ENCODE data around the gene EXOSC9. TPM values are rescaled to one million over a fixed set of nuclear protein-coding genes. Genes with fewer than 3 reads are reported as not detected.
A peak's percentile ranks its signal among the peaks of the same experiment; 100 is the strongest.
"Not testable (repeated sequence)": the region's sequence is repeated elsewhere in the genome, so short reads cannot be mapped to it uniquely, and the experiment has no call there.

EXOSC9 gene
- 30.5 TPM for polyA plus RNA-seq

- H3K36me3 Mint-ChIP-seq: peaks cover 6% of the 10 kb centered on the region
- peaks cover 3% of the 10 kb centered on the region for H3K27me3 Mint-ChIP-seq
- H3K27ac Mint-ChIP-seq: peak within 1 kb of the TSS; percentile 86 to 100 (median 95)
- peaks cover 17 to 38% (median 33%) of the 10 kb centered on the region in 3 donors for H3K4me1 Mint-ChIP-seq
- peaks cover 0 to 2% (median 0%) of the 10 kb centered on the region in 3 donors for H3K9me3 Mint-ChIP-seq
- peak within 1 kb of the TSS; percentile 80 to 99 (median 96) for H3K4me3 Mint-ChIP-seq
These were observed at the start of gene EXOSC9 for GRCh38 chr4:121800961-121801714. Gene EXOSC9 (plus strand): TSS chr4:121801323. CDS start chr4:121801425, 102 bp downstream.

- not testable (repeated sequence) for H3K27ac Mint-ChIP-seq, H3K9me3 Mint-ChIP-seq, H3K4me3 Mint-ChIP-seq, H3K4me1 Mint-ChIP-seq, H3K36me3 Mint-ChIP-seq
- H3K27me3 Mint-ChIP-seq: peaks cover 21% of the 10 kb centered on the region
These were observed 49.0 kb upstream of the EXOSC9 start for GRCh38 chr4:121752142-121752541.

GRCh38 chr4:121758925-121759568 is 42.1 kb upstream of the EXOSC9 start:
- peaks cover 26% of the 10 kb centered on the region for H3K27me3 Mint-ChIP-seq
- H3K9me3 Mint-ChIP-seq: peaks cover 1 to 7% (median 5%) of the 10 kb centered on the region in 3 donors
- peaks cover 0 to 2% (median 0%) of the 10 kb centered on the region in 3 donors for H3K4me1 Mint-ChIP-seq
- H3K36me3 Mint-ChIP-seq: no peaks in the 10 kb centered on the region
- H3K27ac Mint-ChIP-seq: no peak overlapping the region
- no peak overlapping the region for H3K4me3 Mint-ChIP-seq

- H3K27ac Mint-ChIP-seq: no peak overlapping the region
- H3K4me1 Mint-ChIP-seq: peaks cover 0 to 6% (median under 1%) of the 10 kb centered on the region in 3 donors
- no peaks in the 10 kb centered on the region for H3K36me3 Mint-ChIP-seq
- no peak overlapping the region for H3K4me3 Mint-ChIP-seq
- H3K27me3 Mint-ChIP-seq: peaks cover 24% of the 10 kb centered on the region
- H3K9me3 Mint-ChIP-seq: peaks cover 0 to 3% (median 0%) of the 10 kb centered on the region in 3 donors
These were observed 40.9 kb upstream of the EXOSC9 start for GRCh38 chr4:121760205-121760604.

- Mint-ChIP-seq H3K9me3 (no peaks in the 10 kb centered on the region), H3K36me3 (no peaks in the 10 kb centered on the region), H3K4me1 (peaks cover 0 to 10% (median 5%) of the 10 kb centered on the region in 3 donors), H3K4me3 (peak overlapping the region in 2 of 4 donors; percentile 32 to 35), H3K27ac (peak overlapping the region in 1 of 3 donors; percentile 57), H3K27me3 (peaks cover 33% of the 10 kb centered on the region)
These were observed 36.8 kb upstream of the EXOSC9 start for GRCh38 chr4:121764303-121764701.

- H3K4me1 Mint-ChIP-seq: peaks cover 0 to 10% (median 5%) of the 10 kb centered on the region in 3 donors
- no peaks in the 10 kb centered on the region for H3K36me3 Mint-ChIP-seq
- peak within 1 kb of the TSS in 1 of 3 donors; percentile 57 for H3K27ac Mint-ChIP-seq
- peaks cover 34% of the 10 kb centered on the region for H3K27me3 Mint-ChIP-seq
- peak within 1 kb of the TSS in 3 of 4 donors; percentile 38 to 72 (median 69) for H3K4me3 Mint-ChIP-seq
- H3K9me3 Mint-ChIP-seq: no peaks in the 10 kb centered on the region
These were observed 36.3 kb upstream of the EXOSC9 start, which contains the start of gene SMIM43 for GRCh38 chr4:121764702-121765367. Gene SMIM43 (minus strand): TSS chr4:121765164. CDS start chr4:121765105, 59 bp downstream.

GRCh38 chr4:121765368-121765705 is 35.8 kb upstream of the EXOSC9 start:
- Mint-ChIP-seq H3K4me3 (peak overlapping the region in 3 of 4 donors; percentile 38 to 72 (median 69)), H3K9me3 (no peaks in the 10 kb centered on the region), H3K27me3 (peaks cover 33% of the 10 kb centered on the region), H3K36me3 (no peaks in the 10 kb centered on the region), H3K4me1 (peaks cover 0 to 10% (median 5%) of the 10 kb centered on the region in 3 donors), H3K27ac (no peak overlapping the region)

GRCh38 chr4:121765971-121766538 is 35.1 kb upstream of the EXOSC9 start:
- Mint-ChIP-seq H3K4me1 (peaks cover 0 to 10% (median 5%) of the 10 kb centered on the region in 3 donors), H3K9me3 (no peaks in the 10 kb centered on the region), H3K27ac (no peak overlapping the region), H3K27me3 (peaks cover 32% of the 10 kb centered on the region), H3K4me3 (peak overlapping the region in 1 of 4 donors; percentile 52), H3K36me3 (no peaks in the 10 kb centered on the region)

- no peak overlapping the region for H3K4me3 Mint-ChIP-seq
- H3K36me3 Mint-ChIP-seq: no peaks in the 10 kb centered on the region
- H3K27me3 Mint-ChIP-seq: peaks cover 33% of the 10 kb centered on the region
- no peak overlapping the region for H3K27ac Mint-ChIP-seq
- peaks cover 0 to 10% (median 5%) of the 10 kb centered on the region in 3 donors for H3K4me1 Mint-ChIP-seq
- peaks cover 0 to 2% (median 0%) of the 10 kb centered on the region in 3 donors for H3K9me3 Mint-ChIP-seq
These were observed 34.0 kb upstream of the EXOSC9 start for GRCh38 chr4:121767166-121767565.

GRCh38 chr4:121769341-121769740 is 31.8 kb upstream of the EXOSC9 start:
- Mint-ChIP-seq H3K4me1 (peaks cover 0 to 6% (median 5%) of the 10 kb centered on the region in 3 donors), H3K4me3 (no peak overlapping the region), H3K36me3 (no peaks in the 10 kb centered on the region), H3K27me3 (peaks cover 23% of the 10 kb centered on the region), H3K9me3 (peaks cover 0 to 2% (median 0%) of the 10 kb centered on the region in 3 donors), H3K27ac (no peak overlapping the region)

- Mint-ChIP-seq H3K4me1 (no peaks in the 10 kb centered on the region), H3K27me3 (peaks cover 14% of the 10 kb centered on the region), H3K36me3 (no peaks in the 10 kb centered on the region)
These were observed 29.3 kb upstream of the EXOSC9 start for GRCh38 chr4:121771869-121772268.

GRCh38 chr4:121773883-121774282 is 27.2 kb upstream of the EXOSC9 start:
- no peak overlapping the region for H3K27ac Mint-ChIP-seq
- H3K36me3 Mint-ChIP-seq: no peaks in the 10 kb centered on the region
- peaks cover 10% of the 10 kb centered on the region for H3K27me3 Mint-ChIP-seq
- no peaks in the 10 kb centered on the region for H3K4me1 Mint-ChIP-seq
- no peak overlapping the region for H3K4me3 Mint-ChIP-seq
- H3K9me3 Mint-ChIP-seq: peaks cover 0 to 2% (median 0%) of the 10 kb centered on the region in 3 donors

More at GRCh38 chr4:121771869-121772268, 29.3 kb upstream of the EXOSC9 start:
- Mint-ChIP-seq H3K27ac (no peak overlapping the region), H3K4me3 (no peak overlapping the region), H3K9me3 (peaks cover 0 to 2% (median 0%) of the 10 kb centered on the region in 3 donors)

- Mint-ChIP-seq H3K36me3 (no peaks in the 10 kb centered on the region), H3K4me1 (no peaks in the 10 kb centered on the region), H3K27me3 (peaks cover 4% of the 10 kb centered on the region), H3K4me3 (no peak overlapping the region), H3K27ac (no peak overlapping the region), H3K9me3 (no peaks in the 10 kb centered on the region)
These were observed 24.3 kb upstream of the EXOSC9 start for GRCh38 chr4:121776610-121777401.

- Mint-ChIP-seq H3K36me3 (no peaks in the 10 kb centered on the region), H3K27me3 (peaks cover 4% of the 10 kb centered on the region), H3K27ac (no peak overlapping the region), H3K4me1 (no peaks in the 10 kb centered on the region), H3K9me3 (no peaks in the 10 kb centered on the region), H3K4me3 (no peak overlapping the region)
These were observed 23.5 kb upstream of the EXOSC9 start for GRCh38 chr4:121777625-121778024.
